ENCODE results near the gene STX8. TPM values are rescaled to one million over a fixed set of nuclear protein-coding genes. Genes with fewer than 3 reads are reported as not detected.

Gene STX8
- total RNA-seq, 1 donor from 2014 or later = 54.8 TPM

DNA sequence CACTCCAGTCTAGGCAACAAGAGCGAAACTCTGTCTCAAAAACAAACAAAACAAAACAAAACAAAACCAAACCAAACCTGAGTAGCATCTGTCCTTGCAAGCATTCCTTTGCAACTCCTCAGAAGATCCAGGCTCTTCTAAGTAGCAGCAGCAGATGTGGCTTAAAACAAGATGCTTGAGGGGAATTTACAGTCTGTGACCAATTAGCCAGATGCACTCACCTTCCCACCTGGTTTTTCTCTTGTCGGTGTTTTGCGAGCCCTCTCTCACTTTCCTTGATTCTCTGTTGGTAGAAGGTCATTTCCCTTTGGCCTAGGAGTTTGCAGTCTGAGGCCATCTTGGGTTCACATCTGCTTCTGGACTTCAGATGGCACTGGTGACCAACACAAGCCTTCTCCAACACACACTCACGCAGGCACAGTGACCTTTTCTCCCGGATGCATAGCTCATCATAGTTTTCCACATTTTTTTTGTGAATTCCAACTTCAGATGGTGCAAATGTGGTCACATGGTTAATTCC is 276.8 kb downstream of the STX8 start:
- Mint-ChIP-seq H3K36me3 (ENCODE audit: low read depth, unreplicated experiment) (peaks cover 8% of the 10 kb centered on the region), H3K4me1 (ENCODE audit: low read depth, unreplicated experiment) (no peaks in the 10 kb centered on the region), H3K4me3 (ENCODE audit: unreplicated experiment) (no peak overlapping the region), H3K27me3 (ENCODE audit: low read depth, unreplicated experiment) (no peaks in the 10 kb centered on the region), H3K9me3 (ENCODE audit: unreplicated experiment) (peaks cover 1% of the 10 kb centered on the region), H3K27ac (ENCODE audit: unreplicated experiment) (no peak overlapping the region)
- TF ChIP-seq EZH2 (IDR thresholded peaks at IDR 0.05; ENCODE audit: insufficient read depth, low read length) = no peak
- TF ChIP-seq, protein P1, sequence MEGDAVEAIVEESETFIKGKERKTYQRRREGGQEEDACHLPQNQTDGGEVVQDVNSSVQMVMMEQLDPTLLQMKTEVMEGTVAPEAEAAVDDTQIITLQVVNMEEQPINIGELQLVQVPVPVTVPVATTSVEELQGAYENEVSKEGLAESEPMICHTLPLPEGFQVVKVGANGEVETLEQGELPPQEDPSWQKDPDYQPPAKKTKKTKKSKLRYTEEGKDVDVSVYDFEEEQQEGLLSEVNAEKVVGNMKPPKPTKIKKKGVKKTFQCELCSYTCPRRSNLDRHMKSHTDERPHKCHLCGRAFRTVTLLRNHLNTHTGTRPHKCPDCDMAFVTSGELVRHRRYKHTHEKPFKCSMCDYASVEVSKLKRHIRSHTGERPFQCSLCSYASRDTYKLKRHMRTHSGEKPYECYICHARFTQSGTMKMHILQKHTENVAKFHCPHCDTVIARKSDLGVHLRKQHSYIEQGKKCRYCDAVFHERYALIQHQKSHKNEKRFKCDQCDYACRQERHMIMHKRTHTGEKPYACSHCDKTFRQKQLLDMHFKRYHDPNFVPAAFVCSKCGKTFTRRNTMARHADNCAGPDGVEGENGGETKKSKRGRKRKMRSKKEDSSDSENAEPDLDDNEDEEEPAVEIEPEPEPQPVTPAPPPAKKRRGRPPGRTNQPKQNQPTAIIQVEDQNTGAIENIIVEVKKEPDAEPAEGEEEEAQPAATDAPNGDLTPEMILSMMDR (IDR thresholded peaks at IDR 0.05; ENCODE audit: insufficient read depth, low read depth, low read length) = no peak
- no peaks in the 10 kb centered on the region for H3K27me3 ChIP-seq (ENCODE audit: insufficient read depth, low read length)
- H3K9ac ChIP-seq (ENCODE audit: low read length) = no peak overlapping the region
- no peak overlapping the region for H3K4me2 ChIP-seq (ENCODE audit: low read length)
- no peaks in the 10 kb centered on the region for H3K79me2 ChIP-seq (ENCODE audit: insufficient read depth, low read length)
- H3K27ac ChIP-seq (ENCODE audit: low read depth, low read length) = no peak overlapping the region
- H3K4me1 ChIP-seq (ENCODE audit: insufficient read depth, low read length) = no peaks in the 10 kb centered on the region
- DNase-seq (ENCODE audit: low read depth) (no peak), FAIRE-seq (no peak)
- no peak overlapping the region for H3K4me3 ChIP-seq (ENCODE audit: insufficient read depth, low read depth, low read length)
- H3K9me3 ChIP-seq (ENCODE audit: insufficient read depth, low read depth, low read length) = no peaks in the 10 kb centered on the region
- no peaks in the 10 kb centered on the region for H4K20me1 ChIP-seq (ENCODE audit: insufficient read depth, low read length)
- no peak overlapping the region for H2AFZ ChIP-seq (ENCODE audit: low read depth, low read length)
- H3K36me3 ChIP-seq (ENCODE audit: insufficient read depth, low read length) = no peaks in the 10 kb centered on the region

DNA sequence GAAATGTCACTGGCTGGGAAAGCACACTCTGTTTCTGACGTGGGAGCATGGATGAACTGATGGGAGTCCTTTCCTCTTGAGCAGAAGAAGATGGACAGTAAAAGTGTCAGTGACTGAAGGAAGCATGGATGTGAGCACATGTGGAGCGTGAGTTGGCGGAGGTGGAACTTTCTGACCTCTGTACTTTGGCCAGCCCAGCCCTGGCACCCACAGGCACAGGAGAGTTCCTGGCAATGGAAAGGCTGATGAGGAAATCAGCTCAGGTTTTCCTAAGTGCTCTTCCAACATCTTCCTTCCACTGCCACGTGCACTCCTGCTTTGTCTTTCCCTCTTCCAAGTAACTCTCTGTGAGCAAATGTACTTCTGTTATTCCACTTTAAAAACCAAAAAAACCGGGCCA is 277.5 kb downstream of the STX8 start:
- peaks cover 8% of the 10 kb centered on the region for H3K36me3 Mint-ChIP-seq (ENCODE audit: low read depth, unreplicated experiment)
- H3K4me3 Mint-ChIP-seq (ENCODE audit: unreplicated experiment) = no peak overlapping the region
- no peak overlapping the region for H3K4me2 ChIP-seq (ENCODE audit: low read length)
- no peak overlapping the region for H3K27ac ChIP-seq (ENCODE audit: low read depth, low read length)
- no peaks in the 10 kb centered on the region for H3K36me3 ChIP-seq (ENCODE audit: insufficient read depth, low read length)
- H3K9ac ChIP-seq (ENCODE audit: low read length) = no peak overlapping the region
- H3K4me3 ChIP-seq (ENCODE audit: insufficient read depth, low read depth, low read length) = no peak overlapping the region
- H2AFZ ChIP-seq (ENCODE audit: low read depth, low read length) = no peak overlapping the region
- no peaks in the 10 kb centered on the region for H3K4me1 Mint-ChIP-seq (ENCODE audit: low read depth, unreplicated experiment)
- no peaks in the 10 kb centered on the region for H3K4me1 ChIP-seq (ENCODE audit: insufficient read depth, low read length)
- H4K20me1 ChIP-seq (ENCODE audit: insufficient read depth, low read length) = no peaks in the 10 kb centered on the region
- H3K27me3 Mint-ChIP-seq (ENCODE audit: low read depth, unreplicated experiment) = no peaks in the 10 kb centered on the region
- no peak for DNase-seq (ENCODE audit: low read depth)
- FAIRE-seq = no peak
- TF ChIP-seq EZH2 (IDR thresholded peaks at IDR 0.05; ENCODE audit: insufficient read depth, low read length) = no peak
- TF ChIP-seq, protein P1 (IDR thresholded peaks at IDR 0.05; ENCODE audit: insufficient read depth, low read depth, low read length) = no peak
- no peaks in the 10 kb centered on the region for H3K79me2 ChIP-seq (ENCODE audit: insufficient read depth, low read length)
- peaks cover 1% of the 10 kb centered on the region for H3K9me3 Mint-ChIP-seq (ENCODE audit: unreplicated experiment)
- no peaks in the 10 kb centered on the region for H3K9me3 ChIP-seq (ENCODE audit: insufficient read depth, low read depth, low read length)
- no peaks in the 10 kb centered on the region for H3K27me3 ChIP-seq (ENCODE audit: insufficient read depth, low read length)
- no peak overlapping the region for H3K27ac Mint-ChIP-seq (ENCODE audit: unreplicated experiment)

DNA sequence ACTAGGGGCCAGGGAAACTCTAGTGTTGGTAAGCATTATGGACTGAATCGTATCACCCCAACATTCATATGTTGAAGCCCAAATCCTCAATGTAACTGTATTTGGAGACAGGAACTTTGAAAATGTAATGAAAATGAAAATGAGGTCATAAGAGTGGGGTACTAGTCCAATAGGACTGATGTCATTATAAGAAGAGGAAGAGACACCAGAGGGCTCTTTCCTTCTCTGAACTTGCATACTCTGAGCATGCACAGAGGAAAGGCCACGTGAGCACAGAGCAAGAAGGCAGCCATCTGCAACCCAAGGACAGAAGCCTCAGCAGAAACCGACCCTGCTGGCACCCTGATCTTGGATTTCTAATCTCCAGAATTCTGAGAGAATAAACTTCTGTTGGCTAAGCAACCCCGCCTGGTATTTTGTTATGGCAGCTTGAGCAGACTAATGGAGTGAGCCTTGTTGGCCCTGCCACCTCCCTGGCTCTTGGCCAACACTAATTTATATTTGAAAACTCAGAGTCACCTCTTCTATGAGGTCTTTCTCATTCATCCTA is 280.9 kb downstream of the STX8 start:
- Histone ChIP-seq H3K4me3 (ENCODE audit: insufficient read depth, low read depth, low read length) (no peak overlapping the region), H2AFZ (ENCODE audit: low read depth, low read length) (no peak overlapping the region), H3K36me3 (ENCODE audit: insufficient read depth, low read length) (no peaks in the 10 kb centered on the region), H3K4me2 (ENCODE audit: low read length) (no peak overlapping the region), H3K4me1 (ENCODE audit: insufficient read depth, low read length) (no peaks in the 10 kb centered on the region), H3K79me2 (ENCODE audit: insufficient read depth, low read length) (no peaks in the 10 kb centered on the region), H3K27ac (ENCODE audit: low read depth, low read length) (no peak overlapping the region), H3K27me3 (ENCODE audit: insufficient read depth, low read length) (no peaks in the 10 kb centered on the region), H3K9ac (ENCODE audit: low read length) (no peak overlapping the region), H4K20me1 (ENCODE audit: insufficient read depth, low read length) (no peaks in the 10 kb centered on the region), H3K9me3 (ENCODE audit: insufficient read depth, low read depth, low read length) (no peaks in the 10 kb centered on the region)
- Mint-ChIP-seq H3K36me3 (ENCODE audit: low read depth, unreplicated experiment) (peaks cover 8% of the 10 kb centered on the region), H3K9me3 (ENCODE audit: unreplicated experiment) (no peaks in the 10 kb centered on the region), H3K27me3 (ENCODE audit: low read depth, unreplicated experiment) (no peaks in the 10 kb centered on the region), H3K4me3 (ENCODE audit: unreplicated experiment) (no peak overlapping the region), H3K4me1 (ENCODE audit: low read depth, unreplicated experiment) (peaks cover 2% of the 10 kb centered on the region), H3K27ac (ENCODE audit: unreplicated experiment) (no peak overlapping the region)
- FAIRE-seq (no peak), DNase-seq (ENCODE audit: low read depth) (no peak)
- TF ChIP-seq, protein P1 (IDR thresholded peaks at IDR 0.05; ENCODE audit: insufficient read depth, low read depth, low read length) = no peak
- TF ChIP-seq EZH2 (IDR thresholded peaks at IDR 0.05; ENCODE audit: insufficient read depth, low read length) = no peak

Measured in astrocyte (in vitro differentiated cells and primary cell).